Stimulated activated effector memory CD8-positive, alpha-beta T cell treated with anti-CD3 and anti-CD28 coated beads, Interleukin-12 subunit alpha, Interleukin-12 subunit beta, amount 100 ng/mL, for 72 hours (primary cell): ENCODE data around the gene GMEB2.
"Not testable (repeated sequence)": the region's sequence is repeated elsewhere in the genome, so short reads cannot be mapped to it uniquely, and the experiment has no call there.

Source experiments
- ATAC-seq: fragments of 150-1000 bp; cut with Tn5 transposase; 2 replicates; pipeline ENCODE4 v1.10.0; 2021
- DNase-seq, 2 donors: peaks; one replicate each; pipeline ENCODE4 v3.0.0; 2021 to 2022; ENCODE audit warnings: low spot score in 2 of 2
- H3K27ac Mint-ChIP-seq: one replicate; pipeline ENCODE4 v1.8.0; 2022; ENCODE audit warnings: mild to moderate bottlenecking, mixed read lengths
- H3K36me3 Mint-ChIP-seq: one replicate; pipeline ENCODE4 v1.8.0; 2022; ENCODE audit warnings: mild to moderate bottlenecking, mixed read lengths
- H3K4me1 Mint-ChIP-seq: one replicate; pipeline ENCODE4 v1.8.0; 2022; ENCODE audit warnings: mixed read lengths
- H3K4me3 Mint-ChIP-seq: one replicate; pipeline ENCODE4 v1.8.0; 2022; ENCODE audit warnings: mild to moderate bottlenecking, mixed read lengths
- H3K9me3 Mint-ChIP-seq: one replicate; pipeline ENCODE4 v1.8.0; 2022; ENCODE audit warnings: mixed read lengths

The GMEB2 gene

DNA sequence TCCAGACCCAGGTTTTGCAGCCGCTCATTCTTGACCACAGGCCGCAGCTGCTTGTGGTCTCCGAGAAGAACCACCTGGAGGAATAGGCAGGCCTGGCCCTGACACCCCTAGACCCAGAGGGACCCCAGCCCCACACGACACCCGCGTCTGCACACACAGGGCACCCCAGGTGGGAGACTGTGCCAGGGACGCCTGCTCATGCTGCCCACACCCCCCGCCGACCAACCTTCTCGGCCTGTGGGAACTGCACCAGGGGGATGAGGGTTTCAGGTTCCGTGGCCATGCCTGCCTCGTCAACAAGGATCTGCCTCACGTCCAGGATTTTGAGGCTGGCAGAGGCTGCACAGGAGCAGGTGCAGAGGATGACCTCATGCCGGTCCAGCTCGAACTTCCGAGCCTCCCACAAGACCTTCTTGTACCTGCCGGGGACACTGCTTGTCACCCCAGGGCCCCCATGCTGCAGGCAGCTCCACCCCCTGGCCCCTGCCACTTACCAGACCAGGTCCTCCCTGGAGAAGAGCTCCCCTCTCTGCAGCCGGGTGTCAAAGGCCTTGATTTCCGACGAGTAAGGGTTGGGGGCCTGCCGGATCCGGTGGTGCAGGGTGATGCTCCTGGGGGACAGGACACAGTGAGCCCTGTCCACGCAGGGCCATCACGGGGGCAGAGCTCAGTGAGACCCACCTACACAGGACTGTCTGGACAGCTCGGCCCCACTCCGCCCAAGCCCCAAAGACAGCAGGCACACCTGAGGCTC lies 65.9 kb downstream of the GMEB2 start:
- ATAC-seq = no peak
- peaks cover 14% of the 10 kb centered on the region for H3K36me3 Mint-ChIP-seq
- no peak overlapping the region for H3K4me3 Mint-ChIP-seq
- H3K27ac Mint-ChIP-seq = no peak overlapping the region
- H3K4me1 Mint-ChIP-seq = peaks cover 5% of the 10 kb centered on the region
- H3K9me3 Mint-ChIP-seq = no peaks in the 10 kb centered on the region
- DNase-seq = no peak

DNA sequence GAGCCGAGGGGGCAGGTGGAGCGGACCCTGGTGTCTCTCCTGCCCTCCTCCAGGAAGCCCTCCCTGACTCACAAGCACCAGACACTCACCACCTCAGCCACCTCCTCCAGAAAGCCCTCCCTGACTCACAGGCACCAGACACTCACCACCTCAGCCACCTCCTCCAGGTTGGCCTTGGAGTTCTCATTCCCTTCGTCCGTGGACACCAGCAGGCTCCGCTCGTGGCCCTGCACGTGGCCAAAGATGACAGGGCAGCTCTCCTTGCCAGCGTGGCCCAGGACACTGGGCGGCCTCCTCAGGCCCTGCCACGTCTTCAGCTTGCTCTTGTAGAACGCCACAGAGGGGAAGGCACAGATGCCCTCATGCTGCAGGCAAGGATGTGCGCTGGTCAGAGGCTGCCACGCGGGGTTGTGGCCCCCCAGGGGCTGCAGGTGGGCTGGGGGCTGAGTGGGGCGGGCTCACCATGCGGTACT lies 66.5 kb downstream of the GMEB2 start:
- Mint-ChIP-seq H3K4me1 (peaks cover 5% of the 10 kb centered on the region), H3K27ac (no peak overlapping the region), H3K36me3 (peaks cover 8% of the 10 kb centered on the region), H3K9me3 (no peaks in the 10 kb centered on the region), H3K4me3 (no peak overlapping the region)
- no peak for ATAC-seq
- no peak for DNase-seq

DNA sequence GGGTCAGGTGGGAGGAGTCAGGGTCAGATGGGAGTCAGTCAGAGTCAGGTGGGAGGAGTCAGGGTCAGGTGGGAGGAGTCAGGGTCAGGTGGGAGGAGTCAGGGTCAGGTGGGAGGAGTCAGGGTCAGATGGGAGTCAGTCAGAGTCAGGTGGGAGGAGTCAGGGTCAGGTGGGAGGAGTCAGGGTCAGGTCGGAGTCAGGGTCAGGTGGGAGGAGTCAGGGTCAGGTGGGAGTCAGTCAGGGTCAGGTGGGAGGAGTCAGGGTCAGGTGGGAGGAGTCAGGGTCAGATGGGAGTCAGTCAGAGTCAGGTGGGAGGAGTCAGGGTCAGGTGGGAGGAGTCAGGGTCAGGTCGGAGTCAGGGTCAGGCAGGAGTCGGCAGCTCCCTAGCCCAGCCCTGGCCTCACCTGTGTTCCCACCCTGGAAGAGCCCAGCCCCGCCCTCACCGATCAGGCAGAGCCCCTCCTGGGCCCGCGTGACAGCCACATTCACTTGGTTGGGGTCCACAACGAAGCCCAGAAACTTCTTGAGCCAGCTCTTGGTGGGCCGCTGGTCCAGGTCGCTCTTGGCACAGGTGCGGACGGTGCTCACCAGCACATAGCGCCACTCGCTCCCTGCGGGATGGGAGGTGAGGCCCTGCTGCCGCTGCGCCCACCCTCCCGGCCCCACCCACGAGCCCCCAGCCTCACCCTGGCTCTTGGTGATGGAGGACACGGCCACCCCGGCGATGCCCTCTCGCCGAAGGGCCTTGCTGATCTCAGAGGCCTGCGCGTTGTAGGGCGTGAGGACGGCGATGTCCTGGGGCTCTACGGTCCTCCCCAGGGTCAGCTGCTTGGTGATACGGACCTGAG lies 67.2 kb downstream of the GMEB2 start:
- not testable (repeated sequence) for ATAC-seq, H3K36me3 Mint-ChIP-seq, H3K4me1 Mint-ChIP-seq, DNase-seq, H3K9me3 Mint-ChIP-seq, H3K27ac Mint-ChIP-seq, H3K4me3 Mint-ChIP-seq

DNA sequence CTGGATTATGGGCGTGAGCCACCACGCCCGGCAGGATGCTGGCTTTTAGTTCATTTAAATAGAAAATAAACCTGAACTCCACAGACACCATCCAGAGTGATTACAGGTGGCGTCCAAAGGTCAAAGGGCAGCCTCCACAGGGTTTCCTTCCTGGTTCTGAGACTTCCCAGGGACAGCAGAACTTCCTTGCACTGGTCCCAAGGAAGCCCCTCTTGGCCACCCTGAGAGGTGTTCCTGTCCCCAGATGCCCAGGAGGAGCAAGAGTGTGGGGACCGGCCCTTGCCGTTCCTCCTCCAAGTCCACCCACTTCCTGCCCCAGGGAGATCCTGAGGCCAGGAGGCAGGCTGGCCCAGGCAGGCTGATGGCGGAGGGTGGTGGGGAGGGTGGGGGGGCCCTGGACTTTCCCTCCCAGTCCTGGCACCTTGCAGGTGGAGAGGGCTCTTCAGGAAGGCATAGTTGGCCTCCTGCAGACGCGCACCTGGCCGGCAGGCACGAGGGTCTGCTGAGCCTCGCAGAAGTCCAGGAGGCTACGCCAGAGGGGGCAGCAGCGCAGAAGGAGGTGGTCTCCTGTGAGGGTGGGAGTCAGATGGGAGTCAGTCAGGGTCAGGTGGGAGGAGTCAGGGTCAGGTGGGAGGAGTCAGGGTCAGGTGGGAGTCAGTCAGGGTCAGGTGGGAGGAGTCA lies 68.0 kb downstream of the GMEB2 start:
- Mint-ChIP-seq H3K4me1 (peaks cover 5% of the 10 kb centered on the region), H3K4me3 (no peak overlapping the region), H3K9me3 (no peaks in the 10 kb centered on the region), H3K36me3 (peaks cover 8% of the 10 kb centered on the region), H3K27ac (no peak overlapping the region)
- no peak for DNase-seq
- ATAC-seq = no peak

DNA sequence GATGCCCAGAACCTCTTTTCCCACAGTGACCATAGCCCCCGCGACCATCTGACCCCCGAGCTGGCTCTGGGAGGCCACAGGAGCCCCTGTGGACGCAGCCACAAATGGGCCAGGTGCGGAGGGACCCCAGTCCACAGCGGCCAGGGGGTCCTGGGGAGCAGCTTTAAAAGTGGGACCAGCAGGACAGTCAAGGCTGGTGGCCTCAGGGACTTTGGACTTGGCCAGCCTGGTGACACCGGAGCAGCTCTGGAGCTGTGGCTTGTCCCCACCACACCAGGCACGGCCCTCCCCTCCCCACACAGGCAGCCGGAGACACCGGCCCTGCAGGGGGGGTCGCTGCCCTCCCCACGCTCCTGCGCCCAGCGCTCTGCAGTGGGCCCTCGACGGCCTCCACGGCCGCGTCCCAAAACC lies 69.4 kb downstream of the GMEB2 start:
- peaks cover 14% of the 10 kb centered on the region for H3K36me3 Mint-ChIP-seq
- no peak for ATAC-seq
- H3K9me3 Mint-ChIP-seq = no peaks in the 10 kb centered on the region
- no peak for DNase-seq
- no peak overlapping the region for H3K27ac Mint-ChIP-seq
- H3K4me1 Mint-ChIP-seq = peaks cover 12% of the 10 kb centered on the region
- no peak overlapping the region for H3K4me3 Mint-ChIP-seq

DNA sequence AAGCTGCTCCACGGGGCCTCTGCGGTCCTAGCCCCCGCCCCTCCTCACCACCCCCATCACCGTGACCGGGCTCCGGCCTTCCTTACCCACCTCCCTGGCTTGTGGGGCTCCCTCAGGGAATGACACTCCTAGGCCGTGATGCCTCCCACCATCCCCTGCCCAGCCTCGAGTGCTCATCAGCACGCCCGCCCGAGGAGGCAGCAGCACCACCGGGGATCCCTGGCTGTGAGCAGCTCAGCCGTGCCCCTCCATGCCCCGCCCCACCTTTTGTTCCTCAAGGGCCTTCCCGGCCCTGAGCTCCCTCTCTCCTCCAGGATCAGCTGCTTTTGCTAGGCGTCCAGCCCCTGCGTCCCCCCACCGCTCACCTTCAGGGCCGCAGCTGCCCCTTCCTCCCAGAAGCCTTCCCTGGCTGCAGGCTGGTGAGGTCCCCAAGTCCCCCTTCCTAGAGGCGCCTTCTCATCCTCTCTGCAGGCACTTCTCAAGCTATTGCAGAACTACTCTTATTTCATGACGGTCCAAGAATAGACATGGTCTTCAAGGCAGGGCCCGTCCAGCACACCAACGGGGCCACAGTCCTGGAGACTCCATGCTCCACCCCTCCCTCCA lies 69.9 kb downstream of the GMEB2 start:
- no peaks in the 10 kb centered on the region for H3K9me3 Mint-ChIP-seq
- H3K4me3 Mint-ChIP-seq = no peak overlapping the region
- no peak for DNase-seq
- no peak for ATAC-seq
- peaks cover 17% of the 10 kb centered on the region for H3K36me3 Mint-ChIP-seq
- H3K4me1 Mint-ChIP-seq = peaks cover 17% of the 10 kb centered on the region
- no peak overlapping the region for H3K27ac Mint-ChIP-seq

DNA sequence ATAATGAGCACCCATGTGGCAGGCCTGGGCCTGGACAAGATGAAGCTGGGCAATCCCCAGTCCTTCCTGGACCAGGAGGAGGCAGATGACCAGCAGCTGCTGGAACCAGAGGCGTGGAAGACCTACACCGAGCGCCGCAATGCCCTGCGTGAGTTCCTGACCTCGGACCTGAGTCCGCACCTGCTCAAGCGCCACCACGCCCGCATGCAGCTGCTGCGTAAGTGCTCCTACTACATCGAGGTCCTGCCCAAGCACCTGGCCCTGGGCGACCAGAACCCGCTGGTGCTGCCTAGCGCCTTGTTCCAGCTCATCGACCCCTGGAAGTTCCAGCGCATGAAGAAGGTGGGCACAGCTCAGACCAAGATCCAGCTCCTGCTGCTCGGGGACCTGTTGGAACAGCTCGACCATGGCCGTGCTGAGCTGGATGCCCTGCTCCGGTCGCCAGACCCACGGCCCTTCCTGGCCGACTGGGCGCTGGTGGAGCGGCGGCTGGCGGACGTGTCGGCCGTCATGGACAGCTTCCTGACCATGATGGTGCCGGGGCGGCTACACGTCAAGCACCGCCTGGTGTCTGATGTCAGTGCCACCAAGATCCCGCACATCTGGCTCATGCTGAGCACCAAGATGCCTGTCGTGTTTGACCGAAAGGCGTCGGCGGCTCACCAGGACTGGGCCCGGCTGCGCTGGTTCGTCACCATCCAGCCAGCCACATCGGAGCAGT lies 71.1 kb downstream of the GMEB2 start:
- peaks cover 17% of the 10 kb centered on the region for H3K36me3 Mint-ChIP-seq

DNA sequence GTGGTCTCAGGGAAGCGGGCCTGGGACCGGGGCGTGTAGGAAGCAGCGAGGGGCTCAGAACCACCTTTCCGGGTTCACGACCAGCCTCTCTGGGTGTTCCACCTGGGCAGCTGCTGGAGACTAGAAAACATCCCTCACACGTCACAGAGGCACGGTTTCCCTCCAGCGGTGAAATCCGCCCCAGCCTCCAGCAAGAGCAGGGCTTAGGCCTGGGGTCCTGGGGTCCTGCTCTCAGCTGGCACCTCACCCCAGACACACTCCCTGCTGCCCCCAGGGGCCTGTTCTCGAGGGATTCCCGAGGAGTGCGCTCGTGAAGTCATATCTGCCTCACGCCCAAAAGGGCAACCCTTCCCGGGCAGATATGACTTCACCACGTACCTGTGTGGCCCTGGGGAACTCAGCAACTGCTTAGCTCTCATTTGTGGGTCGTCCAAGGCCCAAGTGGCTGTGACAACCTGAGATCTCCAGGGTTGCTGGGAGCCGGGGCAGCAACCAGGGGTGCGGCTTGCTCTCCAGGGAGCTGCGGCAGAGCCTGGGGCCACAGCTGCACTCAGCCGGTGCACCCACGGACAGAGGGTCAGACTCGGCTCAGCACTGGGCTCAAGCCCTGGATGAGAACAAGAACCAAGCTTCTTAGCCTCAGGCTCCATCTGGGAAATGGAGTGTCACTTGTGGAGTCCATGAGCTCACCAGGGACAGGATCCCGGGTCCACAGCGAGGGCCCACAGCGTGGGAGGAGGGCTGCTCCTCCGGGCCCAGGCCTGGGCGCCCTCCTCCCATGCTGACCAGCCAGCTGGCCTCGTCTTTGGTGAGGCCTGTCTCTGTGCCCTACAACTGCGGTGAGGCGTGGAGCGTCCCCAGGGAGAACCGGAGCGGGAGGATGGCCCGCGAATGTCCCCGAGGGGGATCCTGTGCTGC lies 72.3 kb downstream of the GMEB2 start:
- Mint-ChIP-seq H3K27ac (peak overlapping the region; percentile 81), H3K36me3 (peaks cover 10% of the 10 kb centered on the region), H3K4me1 (peaks cover 14% of the 10 kb centered on the region), H3K4me3 (peak overlapping the region; percentile 65), H3K9me3 (no peaks in the 10 kb centered on the region)
- no peak for DNase-seq
- ATAC-seq = no peak

More for the DNA sequence above, 71.1 kb downstream of the GMEB2 start:
- ATAC-seq (no peak), DNase-seq (no peak)
- Mint-ChIP-seq H3K4me3 (no peak overlapping the region), H3K27ac (no peak overlapping the region), H3K9me3 (no peaks in the 10 kb centered on the region), H3K4me1 (peaks cover 17% of the 10 kb centered on the region)

DNA sequence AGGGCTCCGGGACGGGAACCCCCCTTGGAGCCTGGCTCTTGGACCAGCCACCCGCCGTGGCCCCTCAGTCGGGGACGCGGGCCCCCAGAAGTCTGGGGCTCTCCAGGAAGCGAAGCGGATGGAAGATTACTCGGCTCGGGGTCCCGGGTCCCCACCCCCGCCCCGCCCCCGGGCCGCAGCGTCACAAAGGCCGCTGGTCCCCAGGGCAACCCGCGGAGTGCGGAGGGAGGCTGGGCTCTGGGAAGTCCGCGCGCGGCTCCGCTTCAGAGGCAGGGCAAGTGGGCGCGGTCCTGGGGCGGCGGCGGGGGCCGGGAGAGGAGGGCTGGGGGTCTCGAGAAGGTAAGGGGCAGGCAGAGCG lies 73.0 kb downstream of the GMEB2 start, which contains the start of gene FNDC11:
Gene FNDC11, plus strand, starts transcription at position 227 of the 358 bp plus-strand sequence. CDS start 1,505 bp downstream, outside the sequence.
- no peaks in the 10 kb centered on the region for H3K9me3 Mint-ChIP-seq
- peak; percentile 56 for ATAC-seq
- DNase-seq = no peak
- H3K36me3 Mint-ChIP-seq = peaks cover 10% of the 10 kb centered on the region
- peak within 1 kb of the TSS; percentile 65 for H3K4me3 Mint-ChIP-seq
- H3K4me1 Mint-ChIP-seq = peaks cover 18% of the 10 kb centered on the region
- H3K27ac Mint-ChIP-seq = peak within 1 kb of the TSS; percentile 81

DNA sequence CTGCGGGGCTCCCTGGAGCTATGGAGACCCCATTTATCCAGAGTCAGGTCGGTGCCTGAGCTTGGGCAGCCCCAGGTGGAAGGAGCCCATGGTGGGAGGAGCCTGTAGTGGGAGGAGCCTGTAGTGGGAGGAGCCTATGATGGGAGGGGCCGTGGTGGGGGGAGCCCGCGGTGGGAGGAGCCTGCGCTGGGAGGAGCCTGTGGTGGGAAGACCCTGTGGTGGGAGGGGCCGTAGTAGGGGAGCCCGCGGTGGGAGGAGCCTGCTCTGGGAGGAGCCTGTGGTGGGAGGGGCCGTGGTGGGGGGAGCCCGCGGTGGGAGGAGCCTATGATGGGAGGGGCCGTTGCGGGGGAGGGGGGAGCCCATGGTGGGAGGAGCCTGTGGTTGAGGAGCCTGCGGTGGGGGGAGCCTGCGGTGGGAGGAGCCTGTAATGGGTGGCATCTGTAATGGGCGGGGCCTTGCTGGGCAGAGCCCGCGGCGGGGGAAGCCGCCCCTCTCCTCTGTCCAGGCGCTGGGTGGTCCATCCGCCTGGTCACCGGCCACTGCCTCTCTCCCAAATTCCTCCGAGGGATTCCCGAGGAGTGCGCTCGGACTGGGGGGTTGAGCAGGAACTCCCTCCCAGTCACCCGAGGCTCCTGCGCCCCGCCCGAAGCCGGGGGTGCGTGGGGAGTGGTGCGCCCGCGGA lies 73.5 kb downstream of the GMEB2 start:
- peaks cover 18% of the 10 kb centered on the region for H3K4me1 Mint-ChIP-seq
- peak; percentile 92 to 93 for DNase-seq
- H3K4me3 Mint-ChIP-seq = peak overlapping the region; percentile 65
- H3K36me3 Mint-ChIP-seq = peaks cover 10% of the 10 kb centered on the region
- H3K27ac Mint-ChIP-seq = peak overlapping the region; percentile 81
- H3K9me3 Mint-ChIP-seq = no peaks in the 10 kb centered on the region
- peak; percentile 68 for ATAC-seq

DNA sequence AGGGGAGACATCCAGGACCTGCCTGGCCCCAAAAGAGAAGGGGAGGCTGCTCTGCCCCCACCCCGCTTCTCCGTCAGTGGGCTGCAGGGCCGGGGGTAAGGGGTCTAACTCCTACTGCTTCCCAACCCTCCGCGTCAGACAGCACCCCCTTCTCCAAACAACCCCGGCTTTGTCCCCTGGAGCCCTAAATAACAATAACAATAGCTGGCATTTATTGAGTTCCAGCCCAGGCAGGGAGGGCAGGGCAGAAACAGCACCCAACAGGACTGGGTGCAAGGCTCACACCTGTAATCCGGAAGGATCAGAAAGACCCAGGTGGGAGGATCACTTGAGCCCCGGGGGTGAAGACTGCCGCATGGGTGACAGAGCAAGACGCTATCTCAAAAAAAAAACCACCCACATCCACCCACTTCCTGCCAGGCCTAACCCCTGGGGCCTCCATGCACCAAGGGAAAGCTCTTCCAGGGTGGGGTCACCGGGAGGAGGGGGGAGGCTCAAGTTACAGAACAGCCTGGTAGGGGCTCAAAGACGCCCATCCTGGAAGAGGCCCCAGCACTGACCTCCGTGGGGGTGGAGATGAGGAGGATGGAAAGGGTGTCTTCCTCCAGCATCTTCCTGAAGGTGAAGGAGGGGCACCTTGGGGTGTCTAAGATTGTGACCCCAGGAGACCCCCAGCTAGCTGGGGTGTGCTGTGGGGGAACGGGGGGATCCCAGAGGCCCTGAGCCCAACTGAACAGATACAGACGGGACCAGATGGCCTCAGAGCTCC lies 74.2 kb downstream of the GMEB2 start:
- DNase-seq = no peak
- Mint-ChIP-seq H3K4me1 (peaks cover 18% of the 10 kb centered on the region), H3K9me3 (no peaks in the 10 kb centered on the region), H3K27ac (peak overlapping the region; percentile 81), H3K4me3 (peak overlapping the region; percentile 65), H3K36me3 (peaks cover 10% of the 10 kb centered on the region)
- ATAC-seq = peak; percentile 61

DNA sequence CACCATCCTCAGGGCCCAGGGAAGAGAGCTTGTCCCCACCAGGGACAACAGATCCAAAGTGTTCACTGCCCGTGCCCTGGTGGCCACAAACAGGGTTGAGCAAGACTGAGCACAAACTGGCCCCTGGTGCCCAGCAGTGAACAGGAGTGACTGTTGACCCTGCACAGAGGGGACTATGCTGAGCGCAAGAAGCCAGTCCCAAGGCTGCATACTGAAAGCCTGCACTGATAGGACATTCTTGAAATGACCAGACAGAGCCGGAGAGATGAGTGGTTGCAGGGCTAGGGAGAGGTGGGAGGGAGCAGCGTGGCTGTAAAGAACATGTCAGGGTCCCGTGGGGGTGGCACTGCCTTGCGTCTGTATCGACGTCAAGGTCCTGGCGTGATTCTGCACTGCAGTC lies 75.8 kb downstream of the GMEB2 start:
- no peak overlapping the region for H3K27ac Mint-ChIP-seq
- DNase-seq = no peak

More for the DNA sequence above, 75.8 kb downstream of the GMEB2 start:
- peaks cover 10% of the 10 kb centered on the region for H3K36me3 Mint-ChIP-seq
- no peaks in the 10 kb centered on the region for H3K9me3 Mint-ChIP-seq
- no peak for ATAC-seq
- H3K4me3 Mint-ChIP-seq = no peak overlapping the region
- H3K4me1 Mint-ChIP-seq = peaks cover 18% of the 10 kb centered on the region
